Suprapubic skin (tissue), 3 donors: ENCODE data around the gene PAGE3.

ENCODE experiments used
- CTCF ChIP-seq, 2 donors: fragments of 200-600 bp in 1 of 2; fragments of 450-650 bp in 1 of 2; sonication (generic) in 1 of 2; IDR thresholded peaks; one replicate each; pipeline ENCODE4 v1.5.1; 2016 to 2019; ENCODE audit warnings: antibody characterized with exemption in 2 of 2, mild to moderate bottlenecking in 1 of 2, moderate library complexity in 1 of 2
- POLR2A ChIP-seq, 2 donors: fragments of 450-650 bp; IDR thresholded peaks; one replicate each; pipeline ENCODE4 v1.6.1; 2017; ENCODE audit warnings: antibody characterized with exemption in 2 of 2, mild to moderate bottlenecking in 2 of 2, moderate library complexity in 2 of 2

DNA sequence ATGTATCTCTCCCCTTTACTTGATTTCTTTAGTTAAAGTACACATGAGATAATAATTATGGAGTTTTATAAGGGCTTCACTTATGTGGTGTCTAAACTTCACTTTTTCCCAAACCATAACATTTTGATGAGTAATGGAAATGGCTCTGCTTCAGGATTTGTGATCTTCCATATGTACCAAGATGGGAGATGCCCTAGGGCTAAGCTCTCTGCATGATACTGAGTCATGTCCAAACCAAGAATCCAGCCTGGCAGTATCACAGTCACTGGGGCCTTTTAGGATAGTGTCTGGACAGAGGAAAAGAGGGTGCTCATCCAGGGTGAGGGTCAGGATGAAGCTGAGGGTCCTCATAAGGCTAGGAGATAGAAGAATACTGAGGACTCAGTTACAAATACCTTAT is 47.9 kb upstream of the PAGE3 start:
- TF ChIP-seq CTCF (IDR thresholded peaks at IDR 0.05) (no peak), POLR2A (IDR thresholded peaks at IDR 0.05) (no peak)
